GM19099 (cell line): ENCODE results near the gene ATRNL1.

Source experiments
- POLR2A ChIP-seq: IDR thresholded peaks from 3 replicates; pipeline ENCODE4 v1.6.1; 2011; ENCODE audit warnings: low read depth; ENCODE audit not compliant: insufficient read length; ENCODE audit errors: extremely low read depth

The ATRNL1 gene

DNA sequence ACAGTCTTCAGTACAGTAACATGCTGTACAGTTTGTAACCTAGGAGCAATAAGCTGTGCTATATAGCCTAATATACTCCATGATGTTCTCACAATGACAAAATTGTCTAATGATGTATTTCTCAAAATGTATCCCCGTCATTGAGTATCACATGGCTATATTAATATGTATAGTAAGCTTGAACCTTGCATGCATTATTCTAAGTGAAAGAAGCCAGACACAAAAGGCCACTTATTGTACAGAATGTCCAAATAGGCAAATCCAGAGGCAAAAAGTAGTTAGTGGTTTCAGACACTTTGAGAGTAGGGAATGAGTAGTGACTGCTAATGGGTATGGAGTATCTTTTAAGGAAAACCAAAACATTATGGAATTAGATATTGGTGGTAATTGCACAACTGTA is 545.1 kb downstream of the ATRNL1 start:
- TF ChIP-seq POLR2A = no peak

DNA sequence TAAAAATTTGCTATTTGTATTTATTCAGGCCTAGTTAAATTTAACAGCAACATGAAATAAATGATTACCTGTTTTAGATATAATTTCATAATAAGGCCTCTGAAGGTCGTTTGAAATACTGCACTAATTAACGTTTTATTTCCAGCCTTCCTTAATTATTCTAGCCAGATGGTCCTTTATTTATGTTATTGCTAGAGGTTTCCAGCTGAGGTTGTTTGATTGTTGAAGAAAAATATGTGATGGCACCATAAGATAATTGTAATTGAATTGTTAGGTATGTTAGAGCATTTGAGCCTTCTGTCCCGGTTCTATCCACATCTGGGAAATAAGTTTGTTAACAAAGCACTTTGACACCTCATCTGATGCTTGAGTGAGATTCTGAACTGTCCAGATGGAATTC is 556.1 kb downstream of the ATRNL1 start:
- TF ChIP-seq POLR2A = no peak

DNA sequence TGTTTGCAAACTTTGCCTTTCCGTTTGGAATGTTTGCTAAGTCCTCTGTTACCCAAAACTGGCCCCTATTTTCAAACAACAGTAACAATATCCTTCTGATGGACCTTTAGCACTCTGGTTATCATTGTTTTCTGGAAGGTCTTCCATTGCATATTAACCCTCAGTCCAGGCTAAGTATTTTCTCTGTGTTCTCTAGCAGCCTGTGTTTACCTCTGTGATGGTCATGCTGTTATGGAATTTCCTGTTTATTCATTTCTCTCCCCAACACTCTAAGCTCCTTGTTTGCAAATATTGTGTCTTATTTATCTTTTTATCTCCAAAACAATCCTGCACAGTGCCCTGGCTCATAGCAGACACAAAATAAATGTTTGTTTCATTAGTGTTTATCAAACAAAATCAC is 560.3 kb downstream of the ATRNL1 start:
- TF ChIP-seq POLR2A = no peak

DNA sequence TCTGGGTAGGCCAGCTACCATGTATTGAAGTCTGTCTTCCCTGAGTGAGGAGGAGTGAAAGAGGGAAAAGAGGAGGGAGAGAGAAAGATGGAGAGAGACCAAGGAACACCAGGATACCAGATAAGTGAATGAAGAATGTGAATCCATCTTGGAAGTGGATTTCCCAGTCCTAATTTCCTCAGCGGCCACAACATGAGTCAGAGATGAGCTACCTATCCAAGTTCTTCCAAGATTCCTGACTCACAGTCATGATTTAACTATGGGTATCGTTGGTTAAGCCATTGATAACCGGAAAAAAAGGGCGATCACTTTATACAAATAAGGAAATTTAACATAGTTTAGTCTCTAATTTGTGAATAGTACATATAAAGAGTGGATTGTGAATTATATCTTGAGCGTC is 561.8 kb downstream of the ATRNL1 start:
- no peak for TF ChIP-seq POLR2A

DNA sequence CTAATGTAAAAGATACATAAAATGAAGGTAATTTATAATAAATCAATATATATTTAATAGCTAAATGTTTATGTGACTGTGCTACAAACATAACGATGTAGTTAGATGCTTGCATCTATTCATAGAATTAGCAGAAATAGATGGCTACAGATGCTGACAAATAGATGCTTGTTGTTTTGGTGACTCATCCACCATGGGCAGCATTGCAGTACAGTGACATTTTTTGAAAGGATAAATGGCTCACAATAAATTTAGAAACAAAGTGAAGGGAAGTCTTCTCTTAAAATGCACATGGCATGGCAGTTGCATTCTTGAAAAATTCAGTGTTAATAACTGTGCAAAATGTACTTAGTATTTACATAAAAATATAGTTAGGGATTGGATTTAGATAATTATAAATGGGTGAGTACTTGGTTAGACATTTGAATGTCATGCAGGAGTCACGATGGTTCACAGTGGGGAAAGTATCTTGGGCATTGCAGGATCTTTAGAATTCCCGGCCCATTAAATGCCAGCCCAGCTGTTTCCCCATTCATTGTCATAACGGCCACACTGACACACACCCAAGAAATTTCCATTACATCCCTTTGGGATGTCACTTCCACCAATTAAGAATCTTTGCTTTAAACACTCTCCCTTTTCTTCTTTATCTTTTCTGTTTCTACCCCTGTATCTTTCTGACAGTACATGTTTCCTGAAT is 564.1 kb downstream of the ATRNL1 start:
- no peak for TF ChIP-seq POLR2A

DNA sequence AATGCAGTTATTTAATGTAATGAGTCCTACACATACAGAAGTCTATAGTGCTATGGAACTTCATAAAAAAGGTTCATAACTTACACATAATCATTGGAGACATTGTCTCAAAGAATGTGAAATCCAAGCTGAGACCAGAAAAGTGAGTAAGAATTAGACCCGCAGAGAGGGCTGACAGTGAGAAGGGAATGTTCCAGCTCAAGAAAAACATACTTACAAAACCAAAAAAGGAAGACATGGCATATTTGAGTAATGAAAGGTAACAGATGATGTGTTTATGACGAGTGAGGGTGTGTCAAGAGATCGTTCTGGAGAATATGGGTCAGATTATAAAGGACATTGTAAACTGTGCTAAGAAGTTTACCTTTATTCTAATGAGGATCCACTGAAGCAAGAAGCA is 566.5 kb downstream of the ATRNL1 start:
- no peak for TF ChIP-seq POLR2A

DNA sequence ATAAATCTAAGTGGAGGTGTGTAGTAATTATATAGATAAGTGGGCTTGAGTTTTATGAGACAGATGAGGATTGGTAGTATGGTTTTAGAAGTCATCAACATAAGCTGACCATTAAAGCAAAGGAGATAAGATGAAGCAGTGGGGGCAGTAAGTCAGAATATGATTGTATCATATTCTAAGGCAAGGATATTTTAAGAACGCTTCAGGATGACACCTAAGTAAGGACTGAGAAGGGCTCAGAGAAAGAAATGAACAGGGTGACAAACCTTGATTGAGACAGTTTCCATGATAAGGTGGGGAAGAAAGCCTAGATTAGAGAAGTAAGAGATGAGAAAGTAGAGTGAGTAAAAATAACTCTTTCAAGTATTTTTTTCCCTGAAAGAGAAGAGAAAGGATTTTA is 567.2 kb downstream of the ATRNL1 start:
- no peak for TF ChIP-seq POLR2A

DNA sequence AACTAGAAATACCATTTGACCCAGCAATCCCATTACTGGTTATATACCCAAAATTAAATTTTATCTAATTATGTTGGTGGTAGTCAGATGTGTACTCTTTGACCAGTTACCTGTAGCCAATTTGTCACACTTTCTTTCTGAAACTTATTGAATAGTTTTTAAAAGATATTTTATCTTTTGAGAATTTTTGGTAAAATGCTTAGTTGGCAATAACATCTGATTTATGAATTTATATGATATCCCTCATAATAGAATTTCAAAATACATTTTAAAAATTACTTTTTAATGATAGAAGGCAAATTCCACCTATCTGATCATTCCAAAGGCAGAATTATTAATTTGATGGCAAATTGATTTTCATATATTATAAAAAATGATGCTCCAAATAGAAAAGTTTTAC is 569.3 kb downstream of the ATRNL1 start:
- no peak for TF ChIP-seq POLR2A

DNA sequence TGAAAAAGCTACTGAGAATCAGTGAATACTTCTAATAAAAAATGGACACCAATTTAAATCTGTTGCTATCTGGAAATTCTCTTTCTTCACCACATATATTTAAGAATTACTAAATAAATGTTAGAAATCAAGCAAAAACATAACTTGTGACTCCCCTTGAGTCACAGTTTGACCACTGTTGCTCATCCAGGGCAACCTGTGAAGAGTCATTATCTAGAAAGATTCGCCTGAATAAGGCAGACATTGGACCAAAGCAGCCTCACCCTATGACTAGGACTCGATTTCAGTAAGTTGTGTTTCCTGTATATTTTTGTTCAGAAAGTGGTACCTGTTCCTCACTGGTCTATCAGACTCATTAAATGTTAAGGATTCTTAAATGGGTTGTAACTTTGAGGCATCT is 572.4 kb downstream of the ATRNL1 start:
- no peak for TF ChIP-seq POLR2A

DNA sequence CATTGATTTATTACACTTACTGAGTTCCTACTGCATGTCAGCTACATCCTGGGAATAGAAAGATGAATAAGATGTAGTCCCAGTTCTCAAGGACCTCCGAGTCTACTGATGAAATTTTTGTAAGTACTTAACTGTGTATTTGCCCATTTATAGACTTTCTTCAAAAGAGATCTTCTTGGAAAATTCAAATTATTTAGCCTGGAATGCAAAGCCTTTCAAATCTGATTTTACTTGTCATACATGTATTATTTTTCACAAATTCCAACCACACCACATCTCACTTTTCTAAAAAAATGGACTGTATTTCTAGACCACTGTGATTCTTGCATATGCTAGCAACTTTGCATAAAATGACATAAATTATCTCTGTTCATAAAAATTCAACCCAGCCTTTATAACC is 581.3 kb downstream of the ATRNL1 start:
- no peak for TF ChIP-seq POLR2A

DNA sequence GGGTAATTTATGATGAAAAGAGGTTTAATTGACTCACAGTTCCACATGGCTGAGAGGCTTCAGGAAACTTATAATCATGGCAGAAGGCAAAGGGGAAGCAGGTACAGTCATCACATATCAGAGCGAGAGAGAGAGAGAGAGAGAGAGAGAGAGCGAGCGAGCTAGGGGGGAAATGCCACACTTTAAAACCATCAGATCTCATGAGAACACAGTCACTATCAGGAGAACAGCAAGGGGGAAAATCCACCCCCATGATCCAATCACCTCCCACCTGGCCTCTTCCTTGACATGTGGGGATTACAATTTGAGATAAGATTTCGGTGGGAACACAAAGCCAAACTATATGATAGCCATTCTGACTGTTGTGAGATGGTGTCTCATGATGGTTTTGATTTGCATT is 603.6 kb downstream of the ATRNL1 start:
- TF ChIP-seq POLR2A = no peak

DNA sequence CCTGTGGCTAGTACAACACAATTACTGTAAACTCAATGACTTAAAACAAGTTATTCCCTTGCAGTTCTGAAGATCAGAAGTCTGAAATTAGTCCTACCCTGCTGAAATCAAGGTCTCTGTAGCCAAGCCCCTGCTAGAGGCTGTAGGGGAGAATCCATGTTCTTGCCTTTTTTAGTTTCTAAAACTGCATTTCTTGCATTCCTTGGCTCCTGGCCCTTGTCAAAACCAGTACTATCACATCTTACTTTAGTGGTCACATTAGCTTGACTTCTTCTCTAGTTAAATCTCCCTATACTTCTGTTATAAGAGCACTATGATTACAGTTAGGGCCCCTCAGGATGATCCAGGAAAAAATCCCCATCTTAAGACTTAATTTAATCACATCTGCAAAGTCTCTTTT is 612.9 kb downstream of the ATRNL1 start:
- no peak for TF ChIP-seq POLR2A

DNA sequence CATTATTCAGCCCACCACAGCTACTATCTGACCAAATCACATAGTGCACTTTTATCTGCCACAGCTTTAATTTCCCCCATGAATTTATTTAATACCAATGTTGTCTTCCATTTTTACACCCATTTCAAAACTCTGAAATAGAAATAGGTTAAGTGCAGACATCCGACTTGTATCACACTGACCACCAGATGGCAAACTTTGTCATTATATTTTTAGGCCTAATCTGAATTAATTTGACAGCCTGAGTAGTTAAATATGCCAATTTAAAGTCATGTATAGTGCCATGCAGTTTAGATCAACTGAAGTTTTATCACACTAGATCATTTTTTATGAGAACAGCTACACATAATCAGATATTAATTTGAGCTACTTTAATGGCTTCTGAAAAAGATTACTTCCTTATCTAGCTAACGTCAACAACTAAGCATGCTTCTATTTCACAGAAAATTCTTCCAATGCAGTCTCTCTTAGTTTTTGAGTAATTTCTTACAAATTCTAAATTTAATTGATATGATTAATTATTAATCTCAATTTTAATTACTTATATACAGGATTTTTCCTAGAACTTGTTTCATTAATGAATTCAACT is 613.4 kb downstream of the ATRNL1 start:
- no peak for TF ChIP-seq POLR2A

DNA sequence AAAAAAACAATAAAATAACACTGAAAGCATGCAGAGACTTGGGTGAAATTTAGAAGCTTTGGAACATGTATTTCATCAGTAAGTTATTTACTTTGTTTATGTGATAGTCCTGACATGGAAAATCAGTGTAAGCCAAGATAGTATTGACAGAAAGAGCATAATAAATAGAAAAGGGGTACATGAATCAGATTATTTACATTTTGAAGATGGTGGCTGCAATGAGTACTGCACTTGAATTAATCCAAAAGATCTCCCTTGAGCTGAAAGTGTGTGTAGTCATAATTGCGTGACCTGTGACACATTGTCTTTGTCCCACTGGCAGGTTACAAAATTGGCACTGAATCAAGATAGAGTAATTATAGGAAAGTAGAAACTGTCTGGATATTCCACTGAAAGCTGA is 617.0 kb downstream of the ATRNL1 start:
- TF ChIP-seq POLR2A = no peak

DNA sequence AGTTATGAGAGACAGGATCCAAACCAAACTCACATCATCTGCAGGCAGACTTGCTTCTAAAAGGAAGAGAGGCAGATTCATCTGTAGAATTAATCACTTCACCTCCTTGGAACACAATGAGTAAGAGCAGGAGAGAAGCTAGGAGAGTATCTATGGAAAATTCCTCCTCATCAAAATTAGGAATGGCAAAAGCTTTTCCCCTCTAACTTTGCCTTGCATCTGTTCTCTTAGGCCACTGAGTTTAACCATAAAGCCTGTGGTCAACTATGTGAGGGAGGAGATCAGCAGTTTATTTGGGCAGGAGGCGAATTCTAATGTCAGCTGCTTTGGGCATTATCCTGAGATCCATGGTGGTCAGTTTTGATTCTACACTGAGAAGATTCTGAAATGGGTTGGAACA is 618.1 kb downstream of the ATRNL1 start:
- TF ChIP-seq POLR2A = no peak

DNA sequence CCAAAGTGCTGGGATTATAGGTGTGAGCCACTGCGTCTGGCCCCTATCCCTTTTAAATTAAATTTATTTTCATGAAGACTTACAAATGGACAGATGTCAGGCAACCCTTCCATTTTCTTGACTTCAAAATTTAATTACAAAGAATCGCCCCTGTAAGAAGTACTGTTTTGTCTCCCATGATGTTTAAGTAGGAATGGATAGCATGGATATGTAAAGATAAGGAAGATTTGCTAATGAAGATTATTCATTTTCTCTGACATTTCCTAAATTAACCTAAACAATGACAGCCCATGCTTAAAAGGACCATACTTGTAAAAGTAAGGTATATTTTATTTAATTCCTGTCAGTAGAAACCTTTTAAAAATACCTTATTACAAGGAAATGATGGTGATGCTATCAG is 627.0 kb downstream of the ATRNL1 start:
- TF ChIP-seq POLR2A = no peak

DNA sequence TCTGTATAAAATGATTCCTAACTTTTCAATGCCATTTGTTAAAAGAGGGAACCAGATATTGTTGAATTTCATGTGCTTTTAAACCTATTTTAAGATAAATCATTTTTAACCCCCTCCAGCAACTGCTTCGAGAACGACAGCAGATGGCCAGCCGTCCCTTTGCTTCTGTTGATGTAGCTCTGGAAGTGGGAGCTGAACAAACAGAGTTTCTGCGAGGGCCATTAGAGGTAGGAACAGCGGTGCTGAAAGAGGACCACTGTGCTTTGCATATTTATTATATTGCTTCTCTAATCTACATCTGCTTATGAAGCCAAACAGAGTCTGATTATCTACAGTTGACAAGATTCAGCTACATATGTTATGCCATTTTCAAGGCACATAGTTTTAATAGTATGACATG is 634.0 kb downstream of the ATRNL1 start:
- TF ChIP-seq POLR2A = no peak
